HG02759 (cell line): Measurements from ENCODE around the gene ST3GAL4.

Experiments
- ATAC-seq: cut with Tn5 transposase; IDR thresholded peaks from one replicate; pipeline ENCODE4 v1.9.1; 2021; ENCODE audit warnings: mild to moderate bottlenecking, moderate library complexity; ENCODE audit not compliant: unreplicated experiment

Gene ST3GAL4

GRCh38 chr11:126438272-126438671 is 82.8 kb downstream of the ST3GAL4 start:
- ATAC-seq = no peak

- no peak for ATAC-seq
Observed at GRCh38 chr11:126438691-126439090, 83.2 kb downstream of the ST3GAL4 start.

GRCh38 chr11:126440276-126440675 is 84.8 kb downstream of the ST3GAL4 start:
- no peak for ATAC-seq

GRCh38 chr11:126440792-126441514 is 85.5 kb downstream of the ST3GAL4 start:
- ATAC-seq = peak; percentile 77

GRCh38 chr11:126443120-126443519 is 87.6 kb downstream of the ST3GAL4 start:
- no peak for ATAC-seq

- no peak for ATAC-seq
Observed at GRCh38 chr11:126444072-126444471, 88.6 kb downstream of the ST3GAL4 start.

- no peak for ATAC-seq
Observed at GRCh38 chr11:126446581-126446980, 91.1 kb downstream of the ST3GAL4 start.

GRCh38 chr11:126450198-126450597 is 94.7 kb downstream of the ST3GAL4 start:
- no peak for ATAC-seq

GRCh38 chr11:126450806-126451205 is 95.3 kb downstream of the ST3GAL4 start:
- ATAC-seq = no peak

- no peak for ATAC-seq
Observed at GRCh38 chr11:126451211-126451802, 95.8 kb downstream of the ST3GAL4 start.

- no peak for ATAC-seq
Observed at GRCh38 chr11:126452241-126453101, 97.0 kb downstream of the ST3GAL4 start.

- ATAC-seq = no peak
Observed at GRCh38 chr11:126456089-126456488, 100.6 kb downstream of the ST3GAL4 start.

GRCh38 chr11:126456783-126457542 is 101.5 kb downstream of the ST3GAL4 start:
- no peak for ATAC-seq

- no peak for ATAC-seq
Observed at GRCh38 chr11:126457817-126458216, 102.3 kb downstream of the ST3GAL4 start.

- no peak for ATAC-seq
Observed at GRCh38 chr11:126459691-126460281, 104.3 kb downstream of the ST3GAL4 start.

GRCh38 chr11:126460417-126461095 is 105.1 kb downstream of the ST3GAL4 start:
- ATAC-seq = no peak

GRCh38 chr11:126461096-126461440 is 105.6 kb downstream of the ST3GAL4 start:
- no peak for ATAC-seq

GRCh38 chr11:126461996-126462395 is 106.5 kb downstream of the ST3GAL4 start:
- ATAC-seq = no peak

GRCh38 chr11:126462422-126462821 is 106.9 kb downstream of the ST3GAL4 start:
- ATAC-seq = no peak
